Adrenal gland (tissue), 12 donors: ENCODE measurements around the gene SLC10A3. TPM values are rescaled to one million over a fixed set of nuclear protein-coding genes. Genes with fewer than 3 reads are reported as not detected.

Experiments used
- DNase-seq, 7 donors: peaks; one replicate each; pipeline ENCODE4 v3.0.0-alpha.2; 2019 to 2020
- H3K27ac ChIP-seq, 5 donors: fragments of 200-600 bp; sonication (generic) in 4 of 5; 1 replicate in 3 of 5; 2 replicates in 2 of 5; pipeline versions ENCODE4 v1.5.1 to v1.8.0; 2016 to 2020; ENCODE audit warnings: mild to moderate bottlenecking in 1 of 5
- H3K27me3 ChIP-seq: fragments of 200-600 bp; 2 replicates; pipeline ENCODE4 v1.8.0; 2021
- H3K36me3 ChIP-seq, 2 donors: fragments of 200-600 bp; replicated peaks in 1 of 2; 1 replicate in 1 of 2; 2 replicates in 1 of 2; pipeline versions ENCODE4 v1.5.1 to v1.8.0; 2018 to 2022
- H3K4me1 ChIP-seq, 2 donors: fragments of 200-600 bp; replicated peaks in 1 of 2; 1 replicate in 1 of 2; 2 replicates in 1 of 2; pipeline versions ENCODE4 v1.5.1 to v1.8.0; 2018 to 2021
- H3K4me3 ChIP-seq, 4 donors: fragments of 200-600 bp; sonication (generic) in 3 of 4; one replicate each; pipeline ENCODE4 v1.5.1; 2016 to 2018
- H3K9me3 ChIP-seq, 3 donors: fragments of 200-600 bp; sonication (generic) in 1 of 3; replicated peaks in 1 of 3; 1 replicate in 2 of 3; 2 replicates in 1 of 3; pipeline versions ENCODE4 v1.5.1 to v1.8.0; 2016 to 2021
- CTCF ChIP-seq, 6 experiments: fragments of 450-650 bp in 4 of 6; fragments of 200-600 bp in 2 of 6; sonication (generic) in 1 of 6; IDR thresholded peaks; 1 replicate in 5 of 6; 2 replicates in 1 of 6; pipeline versions ENCODE4 v1.5.1 to v1.8.0; 2016 to 2021; ENCODE audit warnings: antibody characterized with exemption in 6 of 6, mild to moderate bottlenecking in 2 of 6, moderate library complexity in 1 of 6
- POLR2A ChIP-seq, 2 donors: fragments of 450-650 bp; IDR thresholded peaks; one replicate each; pipeline ENCODE4 v1.6.1; 2017; ENCODE audit warnings: antibody characterized with exemption in 2 of 2, mild to moderate bottlenecking in 2 of 2, moderate library complexity in 1 of 2
- WGBS, 4 donors: extraction: QIAGEN DNeasy Blood & Tissue Kit in 2 of 4; methylation state at CpG; one replicate each; pipeline versions ENCODE4 v1.1.5 to v1.1.7; 2013 to 2017; 5-methylcytosine and 5-hydroxymethylcytosine counted together
- intact Hi-C, 2 donors: fragments of 100-400 bp; cut with DNase I; formaldehyde crosslinking; loops; one replicate each; pipeline versions ENCODE4 v1.14.1 to v1.15.0; 2022 to 2023
- polyA plus RNA-seq, 3 donors: library from polyadenylated mRNA; stranded (reverse); fragments of 200-250 nt in 2 of 3; fragments of 350-450 nt in 1 of 3; fragmentation: Illumina TruSeq in 1 of 3; extraction: RNeasy Lipid Tissue Mini Kit (QIAGEN cat#74804) in 1 of 3; gene quantifications; one replicate each; pipeline ENCODE4 v1.2.3, GENCODE V29; 2013 to 2014
- total RNA-seq, 9 donors: library from RNA; depleted of rRNA in 4 of 9; stranded (reverse); fragments of >200 nt in 4 of 9; fragments of 120-200 nt in 1 of 9; fragmentation: NEBNext Ultra II Directional in 1 of 9; extraction: Animal tissue kit (Norgen Biotek cat#: 25700) in 1 of 9; gene quantifications; one replicate each; pipeline versions ENCODE4 v1.1.0 to v1.2.4, GENCODE V29; 2013 to 2023
- donor health status: healthy with polysubstance abuse.
- donor health status: Bipolar disorder and iron deficiency.
- donor health status: DM: yes; HTN: yes; CAD: no.
- donor health status: DM: no; HTN: no; CAD: no.
- donor health status: DM: no; HTN: no; CAD: no.
- donor health status: DM: yes; HTN: yes; CAD: no.

SLC10A3 gene
- total and polyA plus RNA-seq, 12 donors, result 8.7 to 33.4 (median 27.8) TPM

- 90 to 97% (median 92%) methylated on average over 3 to 28 of the region's 28 CpGs for WGBS, 4 donors
- H3K4me1 ChIP-seq, result peaks cover 5 to 14% of the 10 kb centered on the region in 2 donors
- DNase-seq, result no peak
These were observed 2.7 kb downstream of the SLC10A3 start for GRCh38 chrX:154487518-154488290.

DNA sequence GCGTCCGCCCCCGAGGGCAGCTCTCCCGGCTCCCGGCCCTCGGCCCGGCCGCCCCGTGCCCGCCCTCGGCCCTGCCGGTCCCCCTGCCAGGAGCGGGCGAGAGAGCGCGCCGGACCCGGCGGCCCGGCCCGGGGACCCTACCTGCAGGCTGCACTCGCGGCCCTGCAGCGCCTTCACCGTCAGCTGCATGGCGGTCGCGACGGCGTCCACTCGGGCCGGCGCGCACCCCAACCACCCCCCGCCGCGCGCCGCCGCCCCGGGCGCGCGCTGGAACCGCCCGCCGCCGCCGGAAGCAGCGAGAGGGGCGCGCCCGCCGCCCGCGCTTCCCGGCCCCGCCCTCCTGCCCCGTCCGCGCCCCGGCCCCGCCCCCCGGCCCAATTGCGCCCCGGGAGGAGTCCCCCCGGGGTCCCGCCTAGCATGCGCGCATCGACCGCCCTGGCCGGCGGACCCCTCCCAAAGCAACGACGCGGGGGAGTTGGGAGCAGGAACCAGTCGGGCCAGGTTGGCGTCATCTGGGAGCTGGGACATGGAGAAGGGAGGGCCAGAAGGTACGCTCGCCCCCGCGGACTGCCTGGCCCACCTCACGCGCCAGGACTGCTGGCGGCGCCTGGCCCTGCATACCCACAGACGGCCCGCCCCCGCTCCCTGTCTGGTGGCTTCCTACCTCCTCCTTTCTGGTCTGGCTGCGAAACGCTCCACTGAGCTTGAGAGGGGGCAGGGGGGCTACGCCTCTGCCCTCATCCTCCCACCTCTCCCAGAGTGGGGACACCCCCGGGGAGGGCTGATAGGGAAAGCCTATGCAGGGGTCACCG, 3.8 kb downstream of the SLC10A3 start, which contains the start of gene UBL4A:
Gene UBL4A, minus strand, starts transcription at position 220 of the 812 bp plus-strand sequence. Its CDS starts 31 bp downstream, at position 189.
- Histone ChIP-seq H3K36me3 (no peaks in the 10 kb centered on the region), H3K9me3 (no peaks in the 10 kb centered on the region), H3K27me3 (no peaks in the 10 kb centered on the region), H3K27ac (peak within 1 kb of the TSS; percentile 53 to 93 (median 74)), H3K4me3 (peak within 1 kb of the TSS in 3 of 4 donors; percentile 32 to 73 (median 32)), H3K4me1 (peaks cover 5 to 14% of the 10 kb centered on the region in 2 donors)
- intact Hi-C loops, result no loop called here
- DNase-seq, result peak; percentile 40 to 71 (median 56)
- 1 to 67% (median 26%) methylated on average over 1 to 73 of the region's 95 CpGs; no CpG with 5 or more reads in 1 of the 4 donors for WGBS, 4 donors
- TF ChIP-seq POLR2A (IDR thresholded peaks at IDR 0.05), result peak in 1 of 2 donors; percentile 11
- peak in 1 of 6 experiments; percentile 11 for TF ChIP-seq CTCF (IDR thresholded peaks at IDR 0.05)

More at GRCh38 chrX:154487518-154488290, 2.7 kb downstream of the SLC10A3 start:
- Histone ChIP-seq H3K4me3 (no peak overlapping the region), H3K27ac (peak overlapping the region in 1 of 5 donors; percentile 76), H3K36me3 (no peaks in the 10 kb centered on the region), H3K9me3 (no peaks in the 10 kb centered on the region), H3K27me3 (no peaks in the 10 kb centered on the region)
- intact Hi-C loops, result no loop called here
- TF ChIP-seq CTCF (IDR thresholded peaks at IDR 0.05) (no peak), POLR2A (IDR thresholded peaks at IDR 0.05) (no peak)

- peak overlapping the region in 3 of 4 donors; percentile 32 to 73 (median 32) for H3K4me3 ChIP-seq
- 1 to 43% (median 38%) methylated on average over 13 to 35 of the region's 35 CpGs; no CpG with 5 or more reads in 1 of the 4 donors for WGBS, 4 donors
- H3K27ac ChIP-seq, result peak overlapping the region; percentile 53 to 93 (median 74)
- H3K4me1 ChIP-seq, result peaks cover 5 to 14% of the 10 kb centered on the region in 2 donors
- peak; percentile 52 to 75 (median 69) for DNase-seq
- TF ChIP-seq CTCF (IDR thresholded peaks at IDR 0.05) (no peak), POLR2A (IDR thresholded peaks at IDR 0.05) (peak in 1 of 2 donors; percentile 39)
- no peaks in the 10 kb centered on the region for H3K36me3 ChIP-seq
- no peaks in the 10 kb centered on the region for H3K27me3 ChIP-seq
- intact Hi-C loops, result no loop called here
- no peaks in the 10 kb centered on the region for H3K9me3 ChIP-seq
These were observed 4.4 kb downstream of the SLC10A3 start for GRCh38 chrX:154486052-154486395.
